ENCODE data around the gene PRC1. TPM values are rescaled to one million over a fixed set of nuclear protein-coding genes. Genes with fewer than 3 reads are reported as not detected.
"Not testable (repeated sequence)": the region's sequence is repeated elsewhere in the genome, so short reads cannot be mapped to it uniquely, and the experiment has no call there.

PRC1 gene
- total RNA-seq, 3 donors from 2014 or later, result 14.4 to 18.8 (median 18.7) TPM

- not testable (repeated sequence) for H3K36me3 Mint-ChIP-seq (ENCODE audit: insufficient read depth); H3K4me3 Mint-ChIP-seq; DNase-seq; ATAC-seq; H3K27me3 Mint-ChIP-seq (ENCODE audit: low read depth); H3K9me3 Mint-ChIP-seq
- peaks cover 28% of the 10 kb centered on the region for H3K4me1 Mint-ChIP-seq (ENCODE audit: low read depth)
Measured at GRCh38 chr15:90926766-90927165, 67.6 kb downstream of the PRC1 start.

GRCh38 chr15:90924375-90924774, 70.0 kb downstream of the PRC1 start:
- no peak overlapping the region for H3K4me3 Mint-ChIP-seq
- peaks cover 13% of the 10 kb centered on the region for H3K4me1 Mint-ChIP-seq (ENCODE audit: low read depth)
- DNase-seq (no peak), ATAC-seq (peak; percentile 49 to 55)
- H3K9me3 Mint-ChIP-seq, result no peaks in the 10 kb centered on the region
- H3K36me3 Mint-ChIP-seq (ENCODE audit: insufficient read depth), result peaks cover 12% of the 10 kb centered on the region
- H3K27me3 Mint-ChIP-seq (ENCODE audit: low read depth), result no peaks in the 10 kb centered on the region

GRCh38 chr15:90922712-90923322, 71.5 kb downstream of the PRC1 start:
- H3K4me1 Mint-ChIP-seq (ENCODE audit: low read depth); DNase-seq; H3K4me3 Mint-ChIP-seq; H3K9me3 Mint-ChIP-seq; H3K27me3 Mint-ChIP-seq (ENCODE audit: low read depth): not testable (repeated sequence)
- peaks cover 19% of the 10 kb centered on the region for H3K36me3 Mint-ChIP-seq (ENCODE audit: insufficient read depth)
- ATAC-seq, result peak; percentile 87 to 95

GRCh38 chr15:90921887-90922286, 72.4 kb downstream of the PRC1 start:
- H3K4me1 Mint-ChIP-seq (ENCODE audit: low read depth), result peaks cover 8% of the 10 kb centered on the region
- DNase-seq (no peak), ATAC-seq (no peak)
- H3K9me3 Mint-ChIP-seq, result no peaks in the 10 kb centered on the region
- peaks cover 24% of the 10 kb centered on the region for H3K36me3 Mint-ChIP-seq (ENCODE audit: insufficient read depth)
- H3K27me3 Mint-ChIP-seq (ENCODE audit: low read depth), result no peaks in the 10 kb centered on the region
- H3K4me3 Mint-ChIP-seq, result no peak overlapping the region

- Mint-ChIP-seq H3K9me3 (no peaks in the 10 kb centered on the region), H3K27me3 (ENCODE audit: low read depth) (no peaks in the 10 kb centered on the region), H3K36me3 (ENCODE audit: insufficient read depth) (peaks cover 37% of the 10 kb centered on the region), H3K4me3 (no peak overlapping the region), H3K4me1 (ENCODE audit: low read depth) (peaks cover 4% of the 10 kb centered on the region)
- DNase-seq (no peak), ATAC-seq (no peak)
Measured at GRCh38 chr15:90918835-90919234, 75.5 kb downstream of the PRC1 start.

- Mint-ChIP-seq H3K4me3 (no peak overlapping the region), H3K4me1 (ENCODE audit: low read depth) (peaks cover 2% of the 10 kb centered on the region), H3K36me3 (ENCODE audit: insufficient read depth) (peaks cover 43% of the 10 kb centered on the region), H3K9me3 (no peaks in the 10 kb centered on the region), H3K27me3 (ENCODE audit: low read depth) (no peaks in the 10 kb centered on the region)
- no peak for DNase-seq
- no peak for ATAC-seq
Measured at GRCh38 chr15:90918034-90918788, 76.1 kb downstream of the PRC1 start.

- no peaks in the 10 kb centered on the region for H3K9me3 Mint-ChIP-seq
- H3K4me1 Mint-ChIP-seq (ENCODE audit: low read depth), result no peaks in the 10 kb centered on the region
- ATAC-seq (no peak), DNase-seq (no peak)
- no peaks in the 10 kb centered on the region for H3K27me3 Mint-ChIP-seq (ENCODE audit: low read depth)
- no peak overlapping the region for H3K4me3 Mint-ChIP-seq
- peaks cover 49% of the 10 kb centered on the region for H3K36me3 Mint-ChIP-seq (ENCODE audit: insufficient read depth)
Measured at GRCh38 chr15:90917569-90917968, 76.8 kb downstream of the PRC1 start.

GRCh38 chr15:90916461-90916860, 77.9 kb downstream of the PRC1 start:
- Mint-ChIP-seq H3K36me3 (ENCODE audit: insufficient read depth) (peaks cover 52% of the 10 kb centered on the region), H3K27me3 (ENCODE audit: low read depth) (no peaks in the 10 kb centered on the region), H3K4me1 (ENCODE audit: low read depth) (no peaks in the 10 kb centered on the region), H3K4me3 (no peak overlapping the region), H3K9me3 (no peaks in the 10 kb centered on the region)
- ATAC-seq (no peak), DNase-seq (no peak)

Other genes starting within 250 kb of the PRC1 start
- 100 to 1,000 TPM; 162 to 242 (median 189) TPM for gene FURIN, start 125.9 kb downstream of the PRC1 start, total RNA-seq
- gene FES, start 110.0 kb downstream of the PRC1 start, total RNA-seq, result 1 to 10 TPM; 3.6 to 8.1 (median 5.8) TPM
- 100 to 1,000 TPM in 2 of 3 donors, 10 to 100 TPM in 1; 93.2 to 124 (median 122) TPM for gene MAN2A2, start 91.2 kb downstream of the PRC1 start, total RNA-seq
- gene HDDC3, start 62.0 kb downstream of the PRC1 start, total RNA-seq, result 10 to 100 TPM; 39.9 to 43.6 (median 40.0) TPM
- 10 to 100 TPM; 63.4 to 70.5 (median 68.0) TPM for gene UNC45A, start 59.2 kb downstream of the PRC1 start, total RNA-seq
- 10 to 100 TPM; 11.1 to 18.4 (median 13.1) TPM for gene RCCD1, start 39.7 kb downstream of the PRC1 start, total RNA-seq
- 10 to 100 TPM; 20.9 to 22.4 (median 21.9) TPM for gene VPS33B, start 28.1 kb upstream of the PRC1 start, total RNA-seq
- gene SV2B, start 105.7 kb upstream of the PRC1 start, total RNA-seq, result under 1 TPM in 2 of 3 donors, not detected in 1; 0.03 to 0.05 TPM

All from activated T-cell treated with anti-CD3 and anti-CD28 coated beads, Interleukin-2, amount 50 U/mL, for 4 hours (primary cell).